ENCODE results near the gene MRPL43.

DNA sequence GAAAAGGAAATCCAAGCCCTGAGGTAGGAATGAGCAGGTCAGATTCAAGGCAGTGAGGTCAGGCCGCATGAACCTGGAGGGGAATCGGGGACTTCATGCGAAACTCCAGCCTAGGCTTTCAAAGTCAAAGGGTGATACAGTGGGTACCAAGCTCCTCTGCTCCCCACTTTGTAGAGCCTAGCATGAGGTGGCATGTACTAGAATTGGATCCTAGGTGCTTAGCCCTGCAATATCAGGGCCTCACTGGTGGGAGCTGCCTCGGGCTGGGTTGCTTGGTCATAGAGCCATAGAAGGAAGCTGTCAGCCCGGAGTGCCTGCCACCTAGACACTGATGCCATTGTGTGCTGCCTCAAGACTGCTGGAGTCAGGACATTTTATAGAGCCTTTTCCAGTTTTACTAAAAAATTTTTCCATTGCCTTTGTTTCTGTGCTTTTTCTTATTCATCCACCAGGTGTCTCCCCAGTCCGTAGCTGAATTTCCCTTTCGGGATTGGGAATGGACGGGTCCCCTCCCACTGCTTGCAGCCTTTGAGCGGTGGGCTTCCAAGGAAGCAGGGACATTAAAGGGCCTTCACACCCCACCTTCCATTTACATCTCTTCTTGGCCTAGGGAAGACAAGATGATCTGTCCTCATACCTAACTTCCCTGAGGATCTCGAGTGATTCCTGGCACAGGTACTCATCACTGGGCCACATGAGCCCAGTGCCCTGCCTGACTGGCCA lies 6.8 kb upstream of the MRPL43 start:
- no peak for TF ChIP-seq ZNF143 (CRISPR knock-in tag; IDR thresholded peaks at IDR 0.05)
- TF ChIP-seq, protein P1, sequence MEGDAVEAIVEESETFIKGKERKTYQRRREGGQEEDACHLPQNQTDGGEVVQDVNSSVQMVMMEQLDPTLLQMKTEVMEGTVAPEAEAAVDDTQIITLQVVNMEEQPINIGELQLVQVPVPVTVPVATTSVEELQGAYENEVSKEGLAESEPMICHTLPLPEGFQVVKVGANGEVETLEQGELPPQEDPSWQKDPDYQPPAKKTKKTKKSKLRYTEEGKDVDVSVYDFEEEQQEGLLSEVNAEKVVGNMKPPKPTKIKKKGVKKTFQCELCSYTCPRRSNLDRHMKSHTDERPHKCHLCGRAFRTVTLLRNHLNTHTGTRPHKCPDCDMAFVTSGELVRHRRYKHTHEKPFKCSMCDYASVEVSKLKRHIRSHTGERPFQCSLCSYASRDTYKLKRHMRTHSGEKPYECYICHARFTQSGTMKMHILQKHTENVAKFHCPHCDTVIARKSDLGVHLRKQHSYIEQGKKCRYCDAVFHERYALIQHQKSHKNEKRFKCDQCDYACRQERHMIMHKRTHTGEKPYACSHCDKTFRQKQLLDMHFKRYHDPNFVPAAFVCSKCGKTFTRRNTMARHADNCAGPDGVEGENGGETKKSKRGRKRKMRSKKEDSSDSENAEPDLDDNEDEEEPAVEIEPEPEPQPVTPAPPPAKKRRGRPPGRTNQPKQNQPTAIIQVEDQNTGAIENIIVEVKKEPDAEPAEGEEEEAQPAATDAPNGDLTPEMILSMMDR (IDR thresholded peaks at IDR 0.05 in 2 of 3, conservative IDR thresholded peaks at IDR 0.05 in 1 of 3; ENCODE audit: insufficient read depth in 2 of 3, low read depth in 1 of 3, low read length in 3 of 3) = peak; percentile 41 to 71 (median 65); a peak in 5 of 6 replicates
- TF ChIP-seq HDAC6 (IDR thresholded peaks at IDR 0.05; ENCODE audit: low read depth, low read length) = no peak
- no peak for TF ChIP-seq HSF4 (CRISPR knock-in tag; IDR thresholded peaks at IDR 0.05; ENCODE audit: borderline replicate concordance)
- TF ChIP-seq FOXK2 (conservative IDR thresholded peaks at IDR 0.05 in 1 of 2, IDR thresholded peaks at IDR 0.05 in 1 of 2; ENCODE audit: low read depth in 2 of 2) = no peak
